A549 (cell line): ENCODE data around the gene FSD2.

Source experiments
- EHF ChIP-seq: fragments of 250-450 bp; sonication (Bioruptor Pico); IDR thresholded peaks from 2 replicates; pipeline ENCODE4 v1.5.0; 2020; ENCODE audit warnings: mild to moderate bottlenecking
- JUN ChIP-seq, 2 experiments: fragments of >200 bp; sonication (Bioruptor Twin); formaldehyde crosslinking; IDR thresholded peaks; 2 replicates in 1 of 2; 3 replicates in 1 of 2; pipeline ENCODE4 v1.6.1; 2016 to 2017
- MAZ ChIP-seq: fragments of 150-350 bp; IDR thresholded peaks from 2 replicates; pipeline ENCODE4 v1.6.1; 2014; ENCODE audit warnings: antibody characterized with exemption, low read depth, low read length, borderline replicate concordance
- POLR2A ChIP-seq: IDR thresholded peaks from 2 replicates; pipeline ENCODE4 v1.6.1; 2012; ENCODE audit warnings: mild to moderate bottlenecking, low read length
- TF ChIP-seq, protein P1 (sequence below): fragments of >200 bp; sonication (Bioruptor Twin); formaldehyde crosslinking; IDR thresholded peaks from 3 replicates; pipeline ENCODE4 v1.5.1; 2016
- TF ChIP-seq, protein P2 (sequence below): fragments of 450-650 bp; IDR thresholded peaks from 2 replicates; pipeline ENCODE4 v1.6.1; 2014; ENCODE audit warnings: antibody characterized with exemption

GRCh38 chr15:82798104-82798503, 7.8 kb downstream of the FSD2 start:
- TF ChIP-seq EHF (no peak), MAZ (no peak), JUN (IDR thresholded peaks at IDR 0.05) (no peak), POLR2A (no peak)
- TF ChIP-seq, protein P1, sequence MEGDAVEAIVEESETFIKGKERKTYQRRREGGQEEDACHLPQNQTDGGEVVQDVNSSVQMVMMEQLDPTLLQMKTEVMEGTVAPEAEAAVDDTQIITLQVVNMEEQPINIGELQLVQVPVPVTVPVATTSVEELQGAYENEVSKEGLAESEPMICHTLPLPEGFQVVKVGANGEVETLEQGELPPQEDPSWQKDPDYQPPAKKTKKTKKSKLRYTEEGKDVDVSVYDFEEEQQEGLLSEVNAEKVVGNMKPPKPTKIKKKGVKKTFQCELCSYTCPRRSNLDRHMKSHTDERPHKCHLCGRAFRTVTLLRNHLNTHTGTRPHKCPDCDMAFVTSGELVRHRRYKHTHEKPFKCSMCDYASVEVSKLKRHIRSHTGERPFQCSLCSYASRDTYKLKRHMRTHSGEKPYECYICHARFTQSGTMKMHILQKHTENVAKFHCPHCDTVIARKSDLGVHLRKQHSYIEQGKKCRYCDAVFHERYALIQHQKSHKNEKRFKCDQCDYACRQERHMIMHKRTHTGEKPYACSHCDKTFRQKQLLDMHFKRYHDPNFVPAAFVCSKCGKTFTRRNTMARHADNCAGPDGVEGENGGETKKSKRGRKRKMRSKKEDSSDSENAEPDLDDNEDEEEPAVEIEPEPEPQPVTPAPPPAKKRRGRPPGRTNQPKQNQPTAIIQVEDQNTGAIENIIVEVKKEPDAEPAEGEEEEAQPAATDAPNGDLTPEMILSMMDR: no peak
- TF ChIP-seq, protein P2, sequence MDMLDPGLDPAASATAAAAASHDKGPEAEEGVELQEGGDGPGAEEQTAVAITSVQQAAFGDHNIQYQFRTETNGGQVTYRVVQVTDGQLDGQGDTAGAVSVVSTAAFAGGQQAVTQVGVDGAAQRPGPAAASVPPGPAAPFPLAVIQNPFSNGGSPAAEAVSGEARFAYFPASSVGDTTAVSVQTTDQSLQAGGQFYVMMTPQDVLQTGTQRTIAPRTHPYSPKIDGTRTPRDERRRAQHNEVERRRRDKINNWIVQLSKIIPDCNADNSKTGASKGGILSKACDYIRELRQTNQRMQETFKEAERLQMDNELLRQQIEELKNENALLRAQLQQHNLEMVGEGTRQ: no peak
